ENCODE measurements around the gene ALDH1L1.

The ALDH1L1 gene

GRCh38 chr3:126187920-126188319, 7.5 kb upstream of the ALDH1L1 start:
- H3K4me3 ChIP-seq (ENCODE audit: low read depth, low read length), result no peak overlapping the region
- no peak for TF ChIP-seq CTCF (IDR thresholded peaks at IDR 0.05; ENCODE audit: low read depth, low read length)
- TF ChIP-seq MYC (IDR thresholded peaks at IDR 0.05; ENCODE audit: low read depth, low read length), result no peak
- TF ChIP-seq POLR2A (IDR thresholded peaks at IDR 0.05; ENCODE audit: extremely low read depth, insufficient read length), result no peak
- TF ChIP-seq MAX (IDR thresholded peaks at IDR 0.05; ENCODE audit: low read depth, low read length), result no peak
- no peak for DNase-seq (ENCODE audit: low read depth)

- no peak for DNase-seq (ENCODE audit: low read depth)
- no peak for TF ChIP-seq POLR2A (IDR thresholded peaks at IDR 0.05; ENCODE audit: extremely low read depth, insufficient read length)
- TF ChIP-seq CTCF (IDR thresholded peaks at IDR 0.05; ENCODE audit: low read depth, low read length), result no peak
- no peak for TF ChIP-seq MAX (IDR thresholded peaks at IDR 0.05; ENCODE audit: low read depth, low read length)
- no peak for TF ChIP-seq MYC (IDR thresholded peaks at IDR 0.05; ENCODE audit: low read depth, low read length)
- H3K4me3 ChIP-seq (ENCODE audit: low read depth, low read length), result no peak overlapping the region
Measured at GRCh38 chr3:126186749-126187148, 6.4 kb upstream of the ALDH1L1 start.

- no peak overlapping the region for H3K4me3 ChIP-seq (ENCODE audit: low read depth, low read length)
- TF ChIP-seq MAX (IDR thresholded peaks at IDR 0.05; ENCODE audit: low read depth, low read length) (no peak), MYC (IDR thresholded peaks at IDR 0.05; ENCODE audit: low read depth, low read length) (no peak), CTCF (IDR thresholded peaks at IDR 0.05; ENCODE audit: low read depth, low read length) (no peak), POLR2A (IDR thresholded peaks at IDR 0.05; ENCODE audit: extremely low read depth, insufficient read length) (no peak)
- DNase-seq (ENCODE audit: low read depth), result no peak
Measured at GRCh38 chr3:126186271-126186670, 5.9 kb upstream of the ALDH1L1 start.

GRCh38 chr3:126184465-126185000, 4.1 kb upstream of the ALDH1L1 start:
- DNase-seq (ENCODE audit: low read depth), result no peak
- H3K4me3 ChIP-seq (ENCODE audit: low read depth, low read length), result no peak overlapping the region
- TF ChIP-seq CTCF (IDR thresholded peaks at IDR 0.05; ENCODE audit: low read depth, low read length) (no peak), MYC (IDR thresholded peaks at IDR 0.05; ENCODE audit: low read depth, low read length) (no peak), POLR2A (IDR thresholded peaks at IDR 0.05; ENCODE audit: extremely low read depth, insufficient read length) (no peak), MAX (IDR thresholded peaks at IDR 0.05; ENCODE audit: low read depth, low read length) (no peak)

GRCh38 chr3:126181398-126181725, 976 bp upstream of the ALDH1L1 start:
- no peak overlapping the region for H3K4me3 ChIP-seq (ENCODE audit: low read depth, low read length)
- TF ChIP-seq POLR2A (IDR thresholded peaks at IDR 0.05; ENCODE audit: extremely low read depth, insufficient read length) (no peak), MYC (IDR thresholded peaks at IDR 0.05; ENCODE audit: low read depth, low read length) (no peak), MAX (IDR thresholded peaks at IDR 0.05; ENCODE audit: low read depth, low read length) (no peak), CTCF (IDR thresholded peaks at IDR 0.05; ENCODE audit: low read depth, low read length) (no peak)
- no peak for DNase-seq (ENCODE audit: low read depth)

All from NB4 (cell line).